ENCODE data around the gene LRRC56. TPM values are rescaled to one million over a fixed set of nuclear protein-coding genes. Genes with fewer than 3 reads are reported as not detected.

Gene LRRC56
- total and polyA plus RNA-seq, 2 of the 13 experiments (the other 11 are each of a cell fraction or from before 2014, with no cell fraction given) = 0.11 to 0.29 TPM

DNA sequence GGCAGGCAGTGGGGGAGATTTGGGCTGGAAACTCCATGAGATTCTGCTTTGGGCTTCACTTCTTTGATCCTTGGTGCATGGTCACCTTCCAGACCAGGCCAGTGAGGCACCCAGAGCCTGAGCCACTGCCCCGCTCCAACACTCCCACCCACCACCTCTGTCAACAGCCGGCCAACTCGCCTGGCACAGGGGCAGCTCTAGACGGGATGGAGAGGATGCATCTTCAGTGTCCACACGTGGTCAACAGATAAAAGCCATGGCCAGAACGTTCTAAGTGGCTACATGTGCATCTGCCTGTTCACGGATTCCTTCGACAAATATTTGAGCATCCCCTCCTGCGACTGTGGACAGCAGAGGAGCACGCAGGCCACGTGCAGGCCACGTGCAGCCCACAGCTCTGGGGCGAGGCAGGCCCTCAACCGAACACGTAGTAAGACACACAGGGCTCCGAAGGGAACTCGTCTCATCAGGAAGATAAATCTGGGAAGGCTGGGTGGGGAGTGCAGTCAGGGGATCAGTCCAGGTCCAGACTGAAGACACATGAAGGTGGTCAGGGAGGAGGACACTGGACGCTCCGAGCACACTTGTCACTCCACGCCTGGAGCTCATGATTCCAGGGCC is 1.2 kb downstream of the LRRC56 start (continued):
- TF ChIP-seq, protein P1, sequence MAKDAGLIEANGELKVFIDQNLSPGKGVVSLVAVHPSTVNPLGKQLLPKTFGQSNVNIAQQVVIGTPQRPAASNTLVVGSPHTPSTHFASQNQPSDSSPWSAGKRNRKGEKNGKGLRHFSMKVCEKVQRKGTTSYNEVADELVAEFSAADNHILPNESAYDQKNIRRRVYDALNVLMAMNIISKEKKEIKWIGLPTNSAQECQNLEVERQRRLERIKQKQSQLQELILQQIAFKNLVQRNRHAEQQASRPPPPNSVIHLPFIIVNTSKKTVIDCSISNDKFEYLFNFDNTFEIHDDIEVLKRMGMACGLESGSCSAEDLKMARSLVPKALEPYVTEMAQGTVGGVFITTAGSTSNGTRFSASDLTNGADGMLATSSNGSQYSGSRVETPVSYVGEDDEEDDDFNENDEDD (CRISPR knock-in tag; IDR thresholded peaks at IDR 0.05; ENCODE audit: borderline replicate concordance) = peak; percentile 76; the same call in 1 of the 2 replicates
- no peak for TF ChIP-seq BRD4 (CRISPR knock-in tag; IDR thresholded peaks at IDR 0.05)
- TF ChIP-seq RXRB (CRISPR knock-in tag; IDR thresholded peaks at IDR 0.05; ENCODE audit: borderline replicate concordance) = 0 out of 2 replicates have a peak, but pooled peaks have one; percentile 20
- no peak for TF ChIP-seq ZNF570 (CRISPR knock-in tag; IDR thresholded peaks at IDR 0.05; ENCODE audit: borderline replicate concordance)
- TF ChIP-seq, protein P2, sequence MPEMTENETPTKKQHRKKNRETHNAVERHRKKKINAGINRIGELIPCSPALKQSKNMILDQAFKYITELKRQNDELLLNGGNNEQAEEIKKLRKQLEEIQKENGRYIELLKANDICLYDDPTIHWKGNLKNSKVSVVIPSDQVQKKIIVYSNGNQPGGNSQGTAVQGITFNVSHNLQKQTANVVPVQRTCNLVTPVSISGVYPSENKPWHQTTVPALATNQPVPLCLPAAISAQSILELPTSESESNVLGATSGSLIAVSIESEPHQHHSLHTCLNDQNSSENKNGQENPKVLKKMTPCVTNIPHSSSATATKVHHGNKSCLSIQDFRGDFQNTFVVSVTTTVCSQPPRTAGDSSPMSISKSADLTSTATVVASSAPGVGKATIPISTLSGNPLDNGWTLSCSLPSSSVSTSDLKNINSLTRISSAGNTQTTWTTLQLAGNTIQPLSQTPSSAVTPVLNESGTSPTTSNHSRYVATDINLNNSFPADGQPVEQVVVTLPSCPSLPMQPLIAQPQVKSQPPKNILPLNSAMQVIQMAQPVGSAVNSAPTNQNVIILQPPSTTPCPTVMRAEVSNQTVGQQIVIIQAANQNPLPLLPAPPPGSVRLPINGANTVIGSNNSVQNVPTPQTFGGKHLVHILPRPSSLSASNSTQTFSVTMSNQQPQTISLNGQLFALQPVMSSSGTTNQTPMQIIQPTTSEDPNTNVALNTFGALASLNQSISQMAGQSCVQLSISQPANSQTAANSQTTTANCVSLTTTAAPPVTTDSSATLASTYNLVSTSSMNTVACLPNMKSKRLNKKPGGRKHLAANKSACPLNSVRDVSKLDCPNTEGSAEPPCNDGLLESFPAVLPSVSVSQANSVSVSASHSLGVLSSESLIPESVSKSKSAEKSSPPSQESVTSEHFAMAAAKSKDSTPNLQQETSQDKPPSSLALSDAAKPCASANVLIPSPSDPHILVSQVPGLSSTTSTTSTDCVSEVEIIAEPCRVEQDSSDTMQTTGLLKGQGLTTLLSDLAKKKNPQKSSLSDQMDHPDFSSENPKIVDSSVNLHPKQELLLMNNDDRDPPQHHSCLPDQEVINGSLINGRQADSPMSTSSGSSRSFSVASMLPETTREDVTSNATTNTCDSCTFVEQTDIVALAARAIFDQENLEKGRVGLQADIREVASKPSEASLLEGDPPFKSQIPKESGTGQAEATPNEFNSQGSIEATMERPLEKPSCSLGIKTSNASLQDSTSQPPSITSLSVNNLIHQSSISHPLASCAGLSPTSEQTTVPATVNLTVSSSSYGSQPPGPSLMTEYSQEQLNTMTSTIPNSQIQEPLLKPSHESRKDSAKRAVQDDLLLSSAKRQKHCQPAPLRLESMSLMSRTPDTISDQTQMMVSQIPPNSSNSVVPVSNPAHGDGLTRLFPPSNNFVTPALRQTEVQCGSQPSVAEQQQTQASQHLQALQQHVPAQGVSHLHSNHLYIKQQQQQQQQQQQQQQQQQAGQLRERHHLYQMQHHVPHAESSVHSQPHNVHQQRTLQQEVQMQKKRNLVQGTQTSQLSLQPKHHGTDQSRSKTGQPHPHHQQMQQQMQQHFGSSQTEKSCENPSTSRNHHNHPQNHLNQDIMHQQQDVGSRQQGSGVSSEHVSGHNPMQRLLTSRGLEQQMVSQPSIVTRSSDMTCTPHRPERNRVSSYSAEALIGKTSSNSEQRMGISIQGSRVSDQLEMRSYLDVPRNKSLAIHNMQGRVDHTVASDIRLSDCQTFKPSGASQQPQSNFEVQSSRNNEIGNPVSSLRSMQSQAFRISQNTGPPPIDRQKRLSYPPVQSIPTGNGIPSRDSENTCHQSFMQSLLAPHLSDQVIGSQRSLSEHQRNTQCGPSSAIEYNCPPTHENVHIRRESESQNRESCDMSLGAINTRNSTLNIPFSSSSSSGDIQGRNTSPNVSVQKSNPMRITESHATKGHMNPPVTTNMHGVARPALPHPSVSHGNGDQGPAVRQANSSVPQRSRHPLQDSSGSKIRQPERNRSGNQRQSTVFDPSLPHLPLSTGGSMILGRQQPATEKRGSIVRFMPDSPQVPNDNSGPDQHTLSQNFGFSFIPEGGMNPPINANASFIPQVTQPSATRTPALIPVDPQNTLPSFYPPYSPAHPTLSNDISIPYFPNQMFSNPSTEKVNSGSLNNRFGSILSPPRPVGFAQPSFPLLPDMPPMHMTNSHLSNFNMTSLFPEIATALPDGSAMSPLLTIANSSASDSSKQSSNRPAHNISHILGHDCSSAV (CRISPR knock-in tag; IDR thresholded peaks at IDR 0.05; ENCODE audit: borderline replicate concordance) = no peak
- peak; percentile 90 for TF ChIP-seq MAX (IDR thresholded peaks at IDR 0.05)
- peak; percentile 68; the same call in 1 of the 2 replicates for TF ChIP-seq NRL (CRISPR knock-in tag; IDR thresholded peaks at IDR 0.05; ENCODE audit: borderline replicate concordance)
- TF ChIP-seq ZNF253 (CRISPR knock-in tag; IDR thresholded peaks at IDR 0.05; ENCODE audit: borderline replicate concordance) = 0 out of 2 replicates have a peak, but pooled peaks have one; percentile 5
- 0 out of 2 replicates have a peak, but pooled peaks have one; percentile 59 for TF ChIP-seq SRY (CRISPR knock-in tag; IDR thresholded peaks at IDR 0.05)
- TF ChIP-seq, protein P3, sequence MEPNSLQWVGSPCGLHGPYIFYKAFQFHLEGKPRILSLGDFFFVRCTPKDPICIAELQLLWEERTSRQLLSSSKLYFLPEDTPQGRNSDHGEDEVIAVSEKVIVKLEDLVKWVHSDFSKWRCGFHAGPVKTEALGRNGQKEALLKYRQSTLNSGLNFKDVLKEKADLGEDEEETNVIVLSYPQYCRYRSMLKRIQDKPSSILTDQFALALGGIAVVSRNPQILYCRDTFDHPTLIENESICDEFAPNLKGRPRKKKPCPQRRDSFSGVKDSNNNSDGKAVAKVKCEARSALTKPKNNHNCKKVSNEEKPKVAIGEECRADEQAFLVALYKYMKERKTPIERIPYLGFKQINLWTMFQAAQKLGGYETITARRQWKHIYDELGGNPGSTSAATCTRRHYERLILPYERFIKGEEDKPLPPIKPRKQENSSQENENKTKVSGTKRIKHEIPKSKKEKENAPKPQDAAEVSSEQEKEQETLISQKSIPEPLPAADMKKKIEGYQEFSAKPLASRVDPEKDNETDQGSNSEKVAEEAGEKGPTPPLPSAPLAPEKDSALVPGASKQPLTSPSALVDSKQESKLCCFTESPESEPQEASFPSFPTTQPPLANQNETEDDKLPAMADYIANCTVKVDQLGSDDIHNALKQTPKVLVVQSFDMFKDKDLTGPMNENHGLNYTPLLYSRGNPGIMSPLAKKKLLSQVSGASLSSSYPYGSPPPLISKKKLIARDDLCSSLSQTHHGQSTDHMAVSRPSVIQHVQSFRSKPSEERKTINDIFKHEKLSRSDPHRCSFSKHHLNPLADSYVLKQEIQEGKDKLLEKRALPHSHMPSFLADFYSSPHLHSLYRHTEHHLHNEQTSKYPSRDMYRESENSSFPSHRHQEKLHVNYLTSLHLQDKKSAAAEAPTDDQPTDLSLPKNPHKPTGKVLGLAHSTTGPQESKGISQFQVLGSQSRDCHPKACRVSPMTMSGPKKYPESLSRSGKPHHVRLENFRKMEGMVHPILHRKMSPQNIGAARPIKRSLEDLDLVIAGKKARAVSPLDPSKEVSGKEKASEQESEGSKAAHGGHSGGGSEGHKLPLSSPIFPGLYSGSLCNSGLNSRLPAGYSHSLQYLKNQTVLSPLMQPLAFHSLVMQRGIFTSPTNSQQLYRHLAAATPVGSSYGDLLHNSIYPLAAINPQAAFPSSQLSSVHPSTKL (CRISPR knock-in tag; IDR thresholded peaks at IDR 0.05) = 0 out of 2 replicates have a peak, but pooled peaks have one; percentile 18
- peak in 1 of 2 experiments; percentile 62; a peak in 1 of 4 replicates for TF ChIP-seq KLF16 (CRISPR knock-in tag; IDR thresholded peaks at IDR 0.05)
- TF ChIP-seq GATAD1 (CRISPR knock-in tag; IDR thresholded peaks at IDR 0.05) = 0 out of 2 replicates have a peak, but pooled peaks have one; percentile 36
- TF ChIP-seq SALL1 (CRISPR knock-in tag; IDR thresholded peaks at IDR 0.05) = peak; percentile 61; the same call in 1 of the 2 replicates
- TF ChIP-seq RXRA (CRISPR knock-in tag; IDR thresholded peaks at IDR 0.05) = 0 out of 2 replicates have a peak, but pooled peaks have one; percentile 12
